HFF-Myc (cell line): ENCODE data around the gene TFEB.

Experiments
- DNase-seq: peaks from one replicate; pipeline ENCODE4 v3.0.0-alpha.2; 2011; ENCODE audit warnings: low read depth; ENCODE audit errors: extremely low read depth
- H3K4me3 ChIP-seq: replicated peaks from 2 replicates; pipeline ENCODE4 v1.5.1; 2011; ENCODE audit warnings: low read depth, mild to moderate bottlenecking, control low read depth, low read length
- CTCF ChIP-seq: IDR thresholded peaks from 2 replicates; pipeline ENCODE4 v1.5.1; 2012; ENCODE audit warnings: mild to moderate bottlenecking, low read depth, low read length, control low read depth; ENCODE audit errors: missing control alignments

TFEB gene

GRCh38 chr6:41648070-41648585 lies 87.3 kb downstream of the TFEB start:
- H3K4me3 ChIP-seq, result no peak overlapping the region
- no peak for DNase-seq
- no peak for TF ChIP-seq CTCF

- no peak for TF ChIP-seq CTCF
- no peak overlapping the region for H3K4me3 ChIP-seq
- no peak for DNase-seq
Observed at GRCh38 chr6:41647061-41647511, 88.3 kb downstream of the TFEB start.

GRCh38 chr6:41646026-41646795 lies 89.2 kb downstream of the TFEB start:
- TF ChIP-seq CTCF, result no peak
- no peak overlapping the region for H3K4me3 ChIP-seq
- no peak for DNase-seq

- no peak for TF ChIP-seq CTCF
- no peak for DNase-seq
Observed at GRCh38 chr6:41645007-41645618, 90.3 kb downstream of the TFEB start.

GRCh38 chr6:41644297-41644879 lies 91.0 kb downstream of the TFEB start:
- no peak for DNase-seq
- no peak for TF ChIP-seq CTCF

More at GRCh38 chr6:41645007-41645618, 90.3 kb downstream of the TFEB start:
- no peak overlapping the region for H3K4me3 ChIP-seq

GRCh38 chr6:41643899-41644269 lies 91.5 kb downstream of the TFEB start:
- H3K4me3 ChIP-seq, result no peak overlapping the region
- TF ChIP-seq CTCF, result no peak

More at GRCh38 chr6:41644297-41644879, 91.0 kb downstream of the TFEB start:
- no peak overlapping the region for H3K4me3 ChIP-seq

More at GRCh38 chr6:41643899-41644269, 91.5 kb downstream of the TFEB start:
- DNase-seq, result no peak
